Caco-2 (cell line): ENCODE results near the gene SLC6A17. TPM values are rescaled to one million over a fixed set of nuclear protein-coding genes. Genes with fewer than 3 reads are reported as not detected.

Experiments
- BruUV-seq: library from RNA; stranded (reverse); fragments of 400-500 nt; replicated peaks from 2 replicates; lab custom pipeline; 2021; lab: Mats Ljungman, UMichigan
- CTCF ChIA-PET: fragments of 300-600 bp; sonication (Branson Sonifier 250); formaldehyde crosslinking; loops from one replicate; lab custom pipeline; 2022; ENCODE audit warnings: antibody characterized with exemption; lab: Charles Lee
- POLR2A ChIA-PET: fragments of 300-600 bp; sonication (Branson Sonifier 250); formaldehyde crosslinking; loops from one replicate; lab custom pipeline; 2022; ENCODE audit warnings: antibody characterized with exemption; lab: Charles Lee
- DNase-seq, 2 experiments: peaks; one replicate each; pipeline versions ENCODE4 v3.0.0 to v3.0.0-alpha.2; 2020 to 2022
- H3K27me3 ChIP-seq: replicated peaks from 2 replicates; pipeline ENCODE4 v1.6.0; 2011; ENCODE audit warnings: low read length; ENCODE audit not compliant: control insufficient read depth, insufficient read depth
- H3K36me3 ChIP-seq: 2 replicates; pipeline ENCODE4 v1.5.1; 2011; ENCODE audit warnings: low read length; ENCODE audit not compliant: control insufficient read depth, insufficient read depth
- H3K4me1 ChIP-seq: fragments of 250-450 bp; sonication (Bioruptor Pico); 2 replicates; pipeline ENCODE4 v1.5.1; 2020; ENCODE audit warnings: mild to moderate bottlenecking
- H3K4me3 ChIP-seq: 2 replicates; pipeline ENCODE4 v1.5.1; 2011; ENCODE audit warnings: low read depth, mild to moderate bottlenecking, control low read depth, low read length
- H3K9me3 ChIP-seq: fragments of 250-450 bp; sonication (Bioruptor Pico); 2 replicates; pipeline ENCODE4 v1.5.1; 2020; ENCODE audit warnings: mild to moderate bottlenecking, moderate library complexity
- H3K27ac Mint-ChIP-seq: one replicate; pipeline ENCODE4 v1.8.0; 2022; ENCODE audit warnings: mixed read lengths; ENCODE audit not compliant: unreplicated experiment
- H3K27me3 Mint-ChIP-seq: one replicate; pipeline ENCODE4 v1.8.0; 2022; ENCODE audit warnings: mixed read lengths; ENCODE audit not compliant: insufficient read depth, unreplicated experiment
- H3K36me3 Mint-ChIP-seq: one replicate; pipeline ENCODE4 v1.8.0; 2022; ENCODE audit warnings: mild to moderate bottlenecking, mixed read lengths; ENCODE audit not compliant: insufficient read depth, unreplicated experiment
- H3K4me1 Mint-ChIP-seq: one replicate; pipeline ENCODE4 v1.8.0; 2022; ENCODE audit warnings: low read depth, mixed read lengths; ENCODE audit not compliant: unreplicated experiment
- H3K4me3 Mint-ChIP-seq: one replicate; pipeline ENCODE4 v1.8.0; 2022; ENCODE audit warnings: mild to moderate bottlenecking, moderate library complexity, mixed read lengths; ENCODE audit not compliant: unreplicated experiment
- H3K9me3 Mint-ChIP-seq: one replicate; pipeline ENCODE4 v1.8.0; 2022; ENCODE audit warnings: mixed read lengths; ENCODE audit not compliant: unreplicated experiment
- CTCF ChIP-seq, 2 experiments: fragments of 200-600 bp in 1 of 2; IDR thresholded peaks; 1 replicate in 1 of 2; 2 replicates in 1 of 2; pipeline versions ENCODE4 v1.5.1 to v1.8.0; 2011 to 2022; ENCODE audit warnings: antibody characterized with exemption in 1 of 2, control low read depth in 1 of 2, inconsistent platforms in 1 of 2, low read depth in 1 of 2, low read length in 1 of 2, mild to moderate bottlenecking in 1 of 2, moderate library complexity in 1 of 2; ENCODE audit not compliant: insufficient read depth in 1 of 2, severe bottlenecking in 1 of 2, unreplicated experiment in 1 of 2
- intact Hi-C: fragments of 100-400 bp; cut with micrococcal nuclease; formaldehyde crosslinking; loops from one replicate; pipeline ENCODE4 v1.10.0; 2022; ENCODE audit not compliant: unreplicated experiment
- total RNA-seq: library from RNA; stranded (reverse); gene quantifications from 2 replicates; pipeline ENCODE4 v1.2.3, GENCODE V29; 2022

Gene SLC6A17
- total RNA-seq, 1 experiment from 2014 or later = not detected

GRCh38 chr1:110195196-110195595 is 44.9 kb downstream of the SLC6A17 start:
- BruUV-seq = no TSS peak
- POLR2A ChIA-PET = no interaction called here
- no peaks in the 10 kb centered on the region for H3K9me3 ChIP-seq
- H3K4me3 Mint-ChIP-seq = no peak overlapping the region
- DNase-seq = no peak
- no peaks in the 10 kb centered on the region for H3K36me3 ChIP-seq
- H3K36me3 Mint-ChIP-seq = no peaks in the 10 kb centered on the region
- no peak for TF ChIP-seq CTCF (IDR thresholded peaks at IDR 0.05; ENCODE audit: insufficient read depth in 1 of 2, low read depth in 1 of 2, low read length in 1 of 2, severe bottlenecking in 1 of 2, unreplicated experiment in 1 of 2)
- CTCF ChIA-PET = no interaction called here
- H3K27me3 Mint-ChIP-seq = no peaks in the 10 kb centered on the region
- H3K27ac Mint-ChIP-seq = no peak overlapping the region
- no peaks in the 10 kb centered on the region for H3K9me3 Mint-ChIP-seq
- H3K4me3 ChIP-seq = no peak overlapping the region
- H3K27me3 ChIP-seq = no peaks in the 10 kb centered on the region
- intact Hi-C loops = no loop called here
- no peaks in the 10 kb centered on the region for H3K4me1 ChIP-seq
- H3K4me1 Mint-ChIP-seq = no peaks in the 10 kb centered on the region

GRCh38 chr1:110196917-110197765 is 46.8 kb downstream of the SLC6A17 start:
- H3K27me3 Mint-ChIP-seq = no peaks in the 10 kb centered on the region
- no peak overlapping the region for H3K27ac Mint-ChIP-seq
- intact Hi-C loops = no loop called here
- no peaks in the 10 kb centered on the region for H3K27me3 ChIP-seq
- no peaks in the 10 kb centered on the region for H3K9me3 ChIP-seq
- H3K4me1 Mint-ChIP-seq = no peaks in the 10 kb centered on the region
- no peak overlapping the region for H3K4me3 Mint-ChIP-seq
- CTCF ChIA-PET = interaction anchor here (0.6 to 1.1 kb wide), 12 partner anchors 11 to 422 kb away, joined by 3 to 17 read pairs (median 6); partner anchors contain the start of gene RBM15
- no TSS peak for BruUV-seq
- no peaks in the 10 kb centered on the region for H3K36me3 ChIP-seq
- H3K4me1 ChIP-seq = no peaks in the 10 kb centered on the region
- H3K9me3 Mint-ChIP-seq = no peaks in the 10 kb centered on the region
- peak; percentile 68 to 76 for TF ChIP-seq CTCF (IDR thresholded peaks at IDR 0.05; ENCODE audit: insufficient read depth in 1 of 2, low read depth in 1 of 2, low read length in 1 of 2, severe bottlenecking in 1 of 2, unreplicated experiment in 1 of 2)
- peak; percentile 56 to 57 for DNase-seq
- H3K36me3 Mint-ChIP-seq = no peaks in the 10 kb centered on the region
- POLR2A ChIA-PET = no interaction called here
- no peak overlapping the region for H3K4me3 ChIP-seq

GRCh38 chr1:110197905-110198629 is 47.8 kb downstream of the SLC6A17 start:
- no peaks in the 10 kb centered on the region for H3K9me3 Mint-ChIP-seq

More at GRCh38 chr1:110197905-110198629, 47.8 kb downstream of the SLC6A17 start:
- DNase-seq = no peak
- BruUV-seq = no TSS peak
- Mint-ChIP-seq H3K27ac (no peak overlapping the region), H3K4me1 (no peaks in the 10 kb centered on the region), H3K4me3 (no peak overlapping the region), H3K27me3 (no peaks in the 10 kb centered on the region), H3K36me3 (no peaks in the 10 kb centered on the region)
- ChIA-PET POLR2A (no interaction called here), CTCF (no interaction called here)
- H3K4me3 ChIP-seq = no peak overlapping the region
- H3K27me3 ChIP-seq = no peaks in the 10 kb centered on the region
- no peaks in the 10 kb centered on the region for H3K4me1 ChIP-seq
- no peaks in the 10 kb centered on the region for H3K9me3 ChIP-seq
- no peaks in the 10 kb centered on the region for H3K36me3 ChIP-seq
- no peak for TF ChIP-seq CTCF (IDR thresholded peaks at IDR 0.05; ENCODE audit: insufficient read depth in 1 of 2, low read depth in 1 of 2, low read length in 1 of 2, severe bottlenecking in 1 of 2, unreplicated experiment in 1 of 2)
- intact Hi-C loops = no loop called here
